HG03039 (cell line): ENCODE results near the gene TKFC.

Experiments
- ATAC-seq: cut with Tn5 transposase; IDR thresholded peaks from one replicate; pipeline ENCODE4 v1.9.1; 2021; ENCODE audit warnings: mild to moderate bottlenecking, moderate library complexity; ENCODE audit not compliant: unreplicated experiment

The TKFC gene

GRCh38 chr11:61332797-61333549 is at the start of gene TKFC, which contains the start of gene DDB1:
TSS of gene TKFC (plus strand) at chr11:61333228. CDS start at chr11:61334729, 1,501 bp downstream.
TSS of gene DDB1 (minus strand) at chr11:61333105. CDS start at chr11:61332968, 137 bp downstream.
- peak; percentile 83 for ATAC-seq

- no peak for ATAC-seq
Measured at GRCh38 chr11:61283613-61284012, 49.4 kb upstream of the TKFC start.

GRCh38 chr11:61287338-61287977 is 45.6 kb upstream of the TKFC start:
- no peak for ATAC-seq

- no peak for ATAC-seq
Measured at GRCh38 chr11:61290905-61291690, 41.9 kb upstream of the TKFC start.

GRCh38 chr11:61292356-61292755 is 40.7 kb upstream of the TKFC start:
- no peak for ATAC-seq

GRCh38 chr11:61293867-61294716 is 38.9 kb upstream of the TKFC start:
- peak; percentile 8 for ATAC-seq

- ATAC-seq = peak; percentile 61
Measured at GRCh38 chr11:61294717-61295595, 38.1 kb upstream of the TKFC start, which contains the start of gene VWCE. TSS of gene VWCE (minus strand) at chr11:61295316. CDS start at chr11:61295037, 279 bp downstream.

- ATAC-seq = no peak
Measured at GRCh38 chr11:61295596-61295926, 37.5 kb upstream of the TKFC start.

GRCh38 chr11:61297341-61297740 is 35.7 kb upstream of the TKFC start:
- no peak for ATAC-seq

GRCh38 chr11:61297746-61298145 is 35.3 kb upstream of the TKFC start:
- no peak for ATAC-seq

GRCh38 chr11:61298663-61299244 is 34.3 kb upstream of the TKFC start:
- ATAC-seq = no peak

- no peak for ATAC-seq
Measured at GRCh38 chr11:61302550-61302949, 30.5 kb upstream of the TKFC start.

GRCh38 chr11:61303725-61304124 is 29.3 kb upstream of the TKFC start:
- ATAC-seq = no peak

GRCh38 chr11:61305417-61305816 is 27.6 kb upstream of the TKFC start:
- no peak for ATAC-seq

- no peak for ATAC-seq
Measured at GRCh38 chr11:61306221-61306620, 26.8 kb upstream of the TKFC start.

- no peak for ATAC-seq
Measured at GRCh38 chr11:61307354-61307753, 25.7 kb upstream of the TKFC start.

- no peak for ATAC-seq
Measured at GRCh38 chr11:61309141-61309540, 23.9 kb upstream of the TKFC start.

- no peak for ATAC-seq
Measured at GRCh38 chr11:61309739-61310138, 23.3 kb upstream of the TKFC start.

GRCh38 chr11:61310749-61311148 is 22.3 kb upstream of the TKFC start:
- ATAC-seq = no peak
